GM19099 (cell line): ENCODE results near the gene GLP2R.

Source experiments
- POLR2A ChIP-seq: IDR thresholded peaks from 3 replicates; pipeline ENCODE4 v1.6.1; 2011; ENCODE audit warnings: low read depth; ENCODE audit not compliant: insufficient read length; ENCODE audit errors: extremely low read depth

GLP2R gene

DNA sequence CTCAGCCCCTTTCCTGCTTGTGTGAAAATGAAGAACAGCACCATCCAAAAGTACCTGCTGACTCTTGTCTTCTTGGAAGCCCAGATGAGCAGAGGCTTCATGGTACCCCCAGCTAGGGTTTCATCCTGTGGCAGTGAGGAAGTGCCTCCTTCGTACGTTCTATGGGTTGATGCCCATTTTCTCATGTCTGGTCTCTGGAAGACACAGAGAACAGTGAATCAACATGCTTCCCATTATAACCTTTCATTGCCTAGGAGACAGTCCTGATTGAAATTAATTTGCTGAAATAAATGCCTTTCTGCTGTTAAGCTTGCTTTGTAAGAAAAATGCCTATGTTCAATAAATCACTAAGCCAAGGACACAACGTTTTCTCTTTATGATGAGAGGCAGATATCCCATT, 42.8 kb downstream of the GLP2R start:
- no peak for TF ChIP-seq POLR2A

DNA sequence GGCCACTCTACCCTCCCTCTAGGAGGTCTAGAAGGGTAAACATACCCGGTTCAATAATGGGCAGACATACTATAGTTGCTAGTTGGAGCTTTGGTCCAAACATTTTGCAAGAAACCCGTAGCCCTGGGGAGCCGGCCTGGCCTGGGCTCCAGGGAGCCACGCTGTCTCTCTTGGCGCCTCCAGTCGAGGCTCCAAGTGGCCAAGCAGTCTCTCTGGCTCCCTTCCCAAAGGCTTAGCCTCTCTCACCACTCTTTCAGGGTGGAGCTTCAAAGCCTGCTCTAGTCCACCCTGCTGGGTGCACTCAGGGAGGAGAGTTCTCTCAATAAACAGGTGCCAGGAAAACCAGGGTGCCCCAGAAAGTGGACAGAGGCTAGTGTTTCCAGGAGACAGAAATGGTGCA, 47.1 kb downstream of the GLP2R start:
- no peak for TF ChIP-seq POLR2A

DNA sequence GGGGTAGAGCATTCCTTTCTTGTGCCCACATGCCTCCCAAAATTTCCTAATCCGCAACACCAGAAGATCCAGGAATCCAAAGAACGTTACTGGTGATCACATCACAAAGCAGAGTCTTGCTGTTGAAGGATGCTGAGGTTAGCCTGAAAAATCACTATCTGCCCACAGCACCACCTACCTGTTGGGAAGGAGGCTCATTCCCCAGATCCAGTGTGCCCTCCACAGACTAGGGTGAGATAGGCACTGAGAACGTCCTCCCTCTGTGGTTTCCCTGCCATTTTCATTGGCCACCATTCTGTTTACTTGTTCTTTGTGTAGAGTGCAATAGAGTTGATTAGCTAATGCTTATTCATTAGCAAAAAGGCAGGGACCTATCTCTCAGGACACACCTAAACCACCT, 49.0 kb downstream of the GLP2R start:
- TF ChIP-seq POLR2A: no peak

DNA sequence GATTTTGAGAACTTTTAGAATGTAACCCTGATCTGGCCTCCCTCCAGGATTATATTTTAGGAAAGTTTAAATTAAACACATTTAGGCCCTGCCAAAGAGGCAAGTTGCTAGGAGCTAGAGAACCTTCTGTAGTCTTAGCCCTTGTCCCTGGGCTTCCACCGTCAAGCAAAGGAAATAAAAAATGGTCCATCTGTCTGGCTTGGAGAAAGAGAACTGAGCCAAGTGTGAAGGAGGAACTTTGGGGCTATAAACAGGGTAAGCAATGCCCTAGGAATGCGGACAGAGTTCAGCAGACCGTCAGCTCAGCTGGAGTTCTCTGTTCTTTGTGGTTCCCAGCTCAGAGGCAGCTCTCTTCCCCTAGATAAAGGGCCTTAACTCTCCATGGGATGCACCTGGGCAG, 49.7 kb downstream of the GLP2R start:
- no peak for TF ChIP-seq POLR2A

DNA sequence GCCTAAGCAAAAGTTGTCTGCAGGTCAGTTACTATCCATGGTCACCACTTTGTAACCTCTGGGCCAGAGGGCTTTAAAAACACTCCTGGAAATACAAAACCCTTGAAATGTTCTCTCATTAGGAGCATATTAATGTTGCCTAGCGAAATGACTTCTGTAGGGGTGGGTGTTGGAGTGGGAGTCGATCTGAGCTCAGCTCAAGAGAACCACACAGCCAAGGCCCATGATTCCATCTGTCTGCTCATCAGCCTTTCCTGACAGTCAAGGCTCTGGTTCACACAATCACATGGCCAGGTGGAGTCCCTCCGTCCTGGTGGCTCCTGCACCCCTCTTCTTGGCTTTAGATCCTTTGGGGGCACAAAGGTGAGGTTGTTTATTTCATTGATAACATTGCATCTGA, 52.6 kb downstream of the GLP2R start:
- TF ChIP-seq POLR2A: no peak

DNA sequence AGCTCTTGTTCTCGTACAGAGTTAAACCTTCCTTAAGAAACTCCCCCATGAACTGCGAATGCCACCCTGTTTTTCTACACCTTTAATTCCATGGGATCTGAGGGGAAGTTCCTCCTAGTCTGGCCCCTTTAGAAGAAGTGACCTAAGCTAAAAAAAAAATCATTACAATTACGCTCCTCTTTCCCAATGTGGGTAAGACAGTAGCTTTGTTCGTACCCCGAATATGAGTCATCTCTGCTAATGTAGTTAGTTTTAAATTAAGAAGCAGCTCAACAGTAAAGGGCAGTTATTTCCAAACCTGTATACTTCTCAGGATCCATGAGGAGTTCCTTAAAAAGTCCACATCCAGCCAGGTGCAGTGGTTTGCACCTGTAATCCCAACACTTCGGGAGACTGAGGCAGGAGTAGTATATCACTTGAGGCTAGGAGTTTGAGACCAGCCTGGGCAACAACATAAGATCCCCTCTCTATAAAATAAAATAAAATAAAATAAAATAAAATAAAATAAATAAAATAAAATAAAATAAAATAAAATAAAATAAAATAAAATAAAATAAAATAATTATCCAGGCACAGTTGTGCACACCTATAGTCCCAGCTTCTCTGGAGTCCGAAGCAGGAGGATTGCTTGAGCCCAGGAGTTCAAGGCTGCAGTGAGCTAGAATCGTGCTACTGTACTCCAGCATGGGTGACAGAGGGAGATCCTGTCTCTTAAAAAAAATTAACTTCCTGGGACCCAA, 53.2 kb downstream of the GLP2R start:
- no peak for TF ChIP-seq POLR2A

DNA sequence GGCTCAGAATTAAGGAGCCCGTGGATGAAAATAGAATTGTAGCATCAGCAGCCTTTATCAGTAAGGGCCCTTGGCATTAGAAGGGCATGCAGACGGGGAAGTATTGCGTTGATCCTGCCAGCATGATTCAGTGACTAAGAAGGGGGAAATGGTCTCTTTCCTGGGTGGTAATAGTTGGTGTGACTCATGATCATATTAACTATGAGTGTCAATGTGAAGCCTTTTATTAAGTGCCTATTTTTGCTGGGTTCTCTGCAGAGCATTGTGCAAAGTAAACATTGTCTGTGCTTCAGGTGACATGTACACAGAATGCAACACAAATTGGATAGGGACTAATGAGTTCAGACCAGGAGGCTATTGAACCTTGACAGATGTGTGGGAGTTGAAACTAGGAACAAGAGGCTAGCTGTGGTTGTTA, 54.9 kb downstream of the GLP2R start:
- TF ChIP-seq POLR2A: no peak

DNA sequence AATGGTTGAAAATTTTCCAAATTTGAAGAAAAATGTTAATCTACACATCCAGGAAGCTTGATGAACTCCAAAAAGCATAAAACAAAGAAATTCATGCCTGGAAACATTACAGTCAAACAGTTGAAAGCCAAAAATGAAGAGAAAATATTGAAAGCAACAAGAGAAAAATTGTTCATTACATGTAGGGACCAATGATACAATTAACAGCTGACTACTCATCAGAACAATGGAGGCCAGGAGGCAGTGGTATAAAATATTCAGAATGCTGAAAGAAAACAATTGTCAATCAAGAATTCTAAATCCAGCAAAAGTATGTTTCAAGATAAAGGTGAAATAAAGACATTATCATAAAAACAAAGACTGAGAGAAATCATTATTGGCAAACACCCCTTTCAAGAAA, 57.7 kb downstream of the GLP2R start:
- TF ChIP-seq POLR2A: no peak

DNA sequence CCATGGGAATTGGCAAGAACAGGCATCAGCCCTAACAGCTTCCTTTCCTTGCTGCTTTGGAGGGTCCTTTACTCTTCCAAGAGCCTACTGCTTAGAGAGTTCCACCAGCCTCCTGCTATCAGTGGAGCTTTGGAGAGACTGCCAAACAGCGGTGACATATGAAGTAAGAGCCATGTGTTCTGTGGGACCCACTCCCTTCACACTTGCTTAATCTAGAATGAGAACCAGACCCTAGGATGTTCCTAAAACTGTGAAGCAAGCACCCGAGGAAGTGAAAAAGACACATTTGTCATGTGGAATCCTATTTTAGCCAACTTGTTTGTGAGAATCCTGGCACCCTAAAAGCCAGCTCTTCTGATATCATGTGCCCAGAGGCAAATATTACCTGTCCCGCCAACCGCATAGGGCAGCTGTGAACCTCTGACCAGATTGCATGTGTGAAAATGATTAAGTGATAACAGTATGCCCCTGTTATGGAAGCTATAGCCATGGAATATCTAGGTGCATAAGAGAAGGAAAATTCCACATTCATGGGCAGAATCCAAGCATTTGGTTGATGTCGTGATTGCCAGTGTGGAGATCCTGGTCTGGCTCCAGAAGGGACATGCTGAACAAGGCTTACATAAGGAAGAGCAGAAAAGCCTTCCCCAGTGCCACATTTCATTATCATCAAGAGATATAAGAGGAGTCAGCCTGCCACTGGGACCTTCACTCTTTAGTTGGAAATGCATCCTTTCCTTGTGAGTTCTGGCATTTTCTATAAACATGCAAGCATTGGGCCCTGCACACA, 60.6 kb downstream of the GLP2R start:
- no peak for TF ChIP-seq POLR2A

DNA sequence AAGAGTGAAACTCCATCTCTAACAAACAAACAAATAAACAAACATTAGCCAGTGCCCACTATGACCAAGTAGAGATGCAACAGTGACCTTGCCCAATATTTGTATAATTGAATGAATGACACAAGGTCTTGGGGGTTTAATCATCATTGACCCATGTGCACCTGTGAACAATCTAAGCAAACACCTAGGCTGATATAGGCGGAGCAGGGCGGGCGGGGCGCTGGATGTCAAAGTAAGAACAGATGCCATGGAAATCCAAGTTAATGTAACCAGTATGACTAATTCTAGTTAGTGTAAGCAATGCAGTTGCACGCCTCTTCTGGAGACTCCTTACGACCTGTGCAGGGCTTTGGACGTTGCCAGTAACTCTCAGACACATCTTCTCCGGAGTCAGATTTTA, 61.8 kb downstream of the GLP2R start:
- no peak for TF ChIP-seq POLR2A

DNA sequence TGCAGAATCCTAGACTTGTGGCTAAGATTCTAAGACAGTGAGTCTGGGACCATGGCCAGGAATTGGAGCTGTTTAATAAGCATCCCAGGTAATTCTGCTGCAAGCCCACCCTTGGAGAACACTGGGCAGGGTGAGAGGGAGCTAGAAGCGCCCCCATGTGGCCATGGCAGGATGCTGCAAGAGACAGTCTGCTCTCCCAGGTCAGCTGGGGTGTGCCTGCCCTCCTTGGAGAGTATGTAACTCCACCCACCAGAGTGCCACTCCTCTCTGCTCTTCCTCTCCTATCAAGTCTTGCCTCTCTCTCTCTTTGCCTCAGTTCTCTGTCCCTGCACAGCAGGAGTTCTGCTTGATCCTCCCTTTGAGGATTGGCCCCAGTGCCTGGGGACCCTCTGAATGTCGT, 64.4 kb downstream of the GLP2R start:
- TF ChIP-seq POLR2A: no peak

DNA sequence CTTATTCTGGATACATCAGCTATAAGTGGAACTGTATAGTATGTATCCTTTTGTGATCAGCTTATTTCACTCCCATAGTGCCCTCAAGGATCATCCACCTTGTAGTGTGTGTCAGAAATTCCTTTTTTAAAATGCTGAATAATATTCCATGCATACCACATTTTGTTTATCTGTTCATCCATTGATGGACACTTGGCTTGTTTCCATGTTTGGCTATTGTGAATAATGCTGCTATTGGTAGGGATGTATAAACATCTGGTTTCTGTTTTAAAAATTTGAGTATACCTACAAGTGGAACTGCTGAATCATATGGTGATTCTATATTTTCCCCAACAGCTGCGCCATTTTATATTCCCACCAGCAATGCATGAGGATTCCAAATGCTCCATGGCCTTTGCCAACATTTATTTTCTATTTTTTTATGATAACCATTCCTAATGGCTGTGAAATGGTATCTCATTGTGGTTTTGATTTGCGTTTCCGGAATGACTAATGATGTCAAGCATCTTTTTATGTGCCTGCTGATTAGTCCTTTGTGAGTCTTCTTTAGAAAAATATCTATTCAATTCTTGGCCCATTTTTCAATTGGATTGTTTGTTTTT, 67.8 kb downstream of the GLP2R start:
- no peak for TF ChIP-seq POLR2A

DNA sequence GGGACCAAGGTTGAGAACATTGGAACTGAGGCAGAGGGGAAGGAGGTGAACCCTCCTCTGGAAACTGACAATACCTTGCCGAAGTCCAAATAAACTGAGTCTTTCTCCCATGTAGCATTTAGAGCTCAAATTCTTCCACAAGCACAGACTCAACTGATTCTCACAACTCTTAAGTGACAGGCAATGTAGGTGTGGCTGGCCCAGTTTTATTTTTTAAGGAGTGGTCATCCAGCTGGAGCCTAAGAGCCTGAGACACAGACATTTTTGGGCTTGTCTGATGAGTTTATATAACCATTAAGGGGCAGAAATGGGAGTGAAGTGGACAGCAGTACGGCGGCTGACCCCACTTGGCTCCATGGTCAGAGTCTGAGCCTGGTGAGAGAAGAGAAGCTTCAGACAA, 68.5 kb downstream of the GLP2R start:
- TF ChIP-seq POLR2A: no peak

DNA sequence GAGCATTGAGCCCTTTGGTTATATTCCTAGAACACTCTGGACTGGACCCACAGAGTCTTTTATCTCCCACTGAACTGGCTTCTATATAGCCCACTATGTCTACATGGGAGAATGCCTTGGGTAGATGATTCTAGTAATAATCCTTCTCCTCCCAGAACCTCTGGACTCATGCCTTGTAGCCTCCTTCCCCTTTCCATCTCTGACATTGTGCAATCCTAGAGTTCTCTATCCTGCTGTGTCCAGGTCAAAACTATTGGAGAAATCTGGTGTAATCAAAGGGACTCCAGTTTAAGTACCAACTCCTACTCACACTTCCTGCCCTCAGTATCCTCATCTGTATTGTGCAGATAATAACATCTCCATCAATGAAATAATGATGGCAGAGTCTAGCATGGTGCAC, 70.2 kb downstream of the GLP2R start:
- no peak for TF ChIP-seq POLR2A

DNA sequence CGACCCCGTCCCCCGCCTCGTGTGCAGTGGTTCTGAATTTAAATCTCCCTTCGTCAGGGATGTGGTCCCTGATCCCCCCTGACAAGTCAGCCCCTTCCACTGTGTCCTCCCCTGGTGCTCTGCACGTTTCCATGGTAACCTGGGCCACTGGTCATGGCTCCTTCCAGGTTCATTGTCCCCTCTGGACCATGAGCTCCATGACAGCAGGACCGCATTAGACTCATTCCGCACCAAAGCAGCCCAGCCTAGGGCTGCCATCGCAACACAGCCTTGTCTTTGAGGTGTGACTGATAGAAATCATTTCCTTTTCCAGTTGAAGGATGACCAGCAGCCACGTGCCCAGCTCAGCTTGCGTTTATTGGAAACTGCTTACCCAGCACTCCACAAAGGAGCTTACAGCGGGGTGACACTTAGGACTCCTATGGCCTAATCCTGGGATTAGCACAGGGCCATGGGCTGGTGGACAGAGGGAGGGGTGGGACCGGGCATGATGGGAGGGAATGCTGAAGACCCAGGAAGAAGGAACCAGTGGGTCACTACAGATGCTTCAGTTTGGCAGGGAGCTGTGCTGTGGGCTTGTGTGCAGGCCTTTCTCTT, 71.7 kb downstream of the GLP2R start:
- TF ChIP-seq POLR2A: no peak

DNA sequence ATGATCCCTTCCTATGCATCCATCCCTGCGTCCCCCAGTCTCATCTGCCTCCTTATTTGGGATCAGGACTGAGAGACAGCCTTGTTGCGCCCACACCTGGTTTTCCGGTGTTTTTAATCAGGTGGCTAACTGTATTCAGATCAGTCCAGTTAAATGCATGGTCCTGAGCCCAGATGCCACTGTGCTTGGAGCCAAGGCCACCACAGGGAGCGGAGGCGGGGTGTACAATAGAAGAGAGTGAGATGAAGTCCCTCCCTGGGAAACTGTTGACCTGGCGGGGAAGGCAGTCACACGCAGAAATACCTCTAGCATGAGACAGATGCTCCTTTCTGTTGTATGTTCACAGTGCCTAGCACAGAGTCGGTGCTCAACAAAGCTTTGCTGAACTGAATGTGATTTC, 73.1 kb downstream of the GLP2R start:
- no peak for TF ChIP-seq POLR2A

DNA sequence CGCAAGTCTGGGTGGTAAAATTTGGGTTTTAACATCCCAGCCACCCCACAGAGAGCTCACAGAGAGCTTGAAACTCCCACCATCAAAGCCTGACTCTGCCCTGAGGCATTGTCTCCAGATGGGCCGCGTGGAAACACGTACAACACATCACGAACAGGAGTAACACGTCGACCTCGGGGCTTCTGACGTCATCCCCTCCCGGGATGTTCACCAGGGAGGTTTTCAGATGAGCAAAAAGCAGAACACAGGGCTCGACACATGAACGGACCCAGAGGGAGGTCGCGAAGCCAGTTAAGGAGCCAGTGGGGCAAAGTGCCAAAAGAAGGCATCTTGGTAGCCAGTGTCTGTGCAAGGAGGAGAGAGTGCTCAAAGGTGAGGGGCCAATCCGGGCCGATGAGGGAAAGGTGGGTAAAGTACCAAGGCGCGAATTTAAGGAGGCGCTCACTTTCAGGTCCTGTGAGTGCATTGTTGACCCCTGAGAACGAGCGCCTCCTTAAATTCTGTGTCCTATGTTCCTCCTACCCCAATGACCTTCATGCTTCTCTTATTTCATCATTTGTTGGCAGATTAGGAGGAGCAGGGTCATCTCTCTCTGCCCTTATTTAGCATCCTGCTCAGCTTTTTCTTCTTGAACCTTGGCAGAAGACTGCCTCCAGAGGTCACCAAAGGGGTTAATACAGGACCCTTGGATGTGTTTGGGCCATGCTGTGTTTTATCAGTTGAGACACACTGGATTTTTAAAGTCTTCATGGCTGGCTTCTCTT, 73.7 kb downstream of the GLP2R start:
- no peak for TF ChIP-seq POLR2A
